ENCODE results near the gene SCLY. TPM values are rescaled to one million over a fixed set of nuclear protein-coding genes. Genes with fewer than 3 reads are reported as not detected.

SCLY gene
- total RNA-seq, 6 experiments from 2014 or later, result 24.4 to 54.2 (median 35.9) TPM

DNA sequence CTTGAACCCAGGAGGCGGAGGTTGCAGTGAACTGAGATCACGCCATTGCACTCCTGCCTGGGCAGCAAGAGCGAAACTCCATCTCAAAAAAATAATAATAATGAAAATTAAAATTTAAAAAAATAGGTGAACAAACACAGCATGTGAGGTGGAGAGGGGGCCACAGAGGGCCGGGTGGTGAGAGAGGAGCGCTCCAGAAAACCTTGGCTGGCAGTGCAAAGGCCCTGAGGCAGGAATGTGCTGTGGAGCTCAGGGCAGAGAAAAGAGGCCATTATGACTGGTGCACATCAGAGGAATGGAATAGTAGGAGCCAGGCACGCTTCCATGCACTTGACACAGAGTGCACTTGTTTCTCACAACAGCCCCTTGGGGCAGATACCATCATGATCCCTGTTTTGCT lies 21.6 kb upstream of the SCLY start:
- WGBS (ENCODE audit: insufficient coverage, low coverage, low lambda C conversion rate, missing lambda C conversion rate), result 95% methylated on average over 5 of the region's 6 CpGs

DNA sequence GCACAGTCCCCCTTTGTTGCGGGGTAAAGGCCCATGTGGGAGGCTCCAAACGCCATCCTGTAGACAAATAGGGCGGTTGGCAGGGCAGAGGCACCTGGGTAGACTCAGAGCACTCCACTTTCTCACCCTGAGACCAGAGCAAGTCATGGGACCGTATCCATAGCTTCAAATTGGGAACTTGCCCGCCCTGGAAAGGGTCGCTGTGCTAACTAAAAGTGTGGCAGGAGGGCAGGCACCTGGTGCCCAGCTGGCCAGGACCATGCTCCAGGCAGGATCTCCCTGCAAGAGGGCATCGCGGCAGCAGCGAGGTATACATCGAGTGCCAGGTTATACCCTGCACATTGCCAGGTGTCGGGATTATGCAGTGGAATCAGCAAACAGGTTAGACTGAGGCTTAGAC lies 20.8 kb upstream of the SCLY start:
- TF ChIP-seq, protein P1, sequence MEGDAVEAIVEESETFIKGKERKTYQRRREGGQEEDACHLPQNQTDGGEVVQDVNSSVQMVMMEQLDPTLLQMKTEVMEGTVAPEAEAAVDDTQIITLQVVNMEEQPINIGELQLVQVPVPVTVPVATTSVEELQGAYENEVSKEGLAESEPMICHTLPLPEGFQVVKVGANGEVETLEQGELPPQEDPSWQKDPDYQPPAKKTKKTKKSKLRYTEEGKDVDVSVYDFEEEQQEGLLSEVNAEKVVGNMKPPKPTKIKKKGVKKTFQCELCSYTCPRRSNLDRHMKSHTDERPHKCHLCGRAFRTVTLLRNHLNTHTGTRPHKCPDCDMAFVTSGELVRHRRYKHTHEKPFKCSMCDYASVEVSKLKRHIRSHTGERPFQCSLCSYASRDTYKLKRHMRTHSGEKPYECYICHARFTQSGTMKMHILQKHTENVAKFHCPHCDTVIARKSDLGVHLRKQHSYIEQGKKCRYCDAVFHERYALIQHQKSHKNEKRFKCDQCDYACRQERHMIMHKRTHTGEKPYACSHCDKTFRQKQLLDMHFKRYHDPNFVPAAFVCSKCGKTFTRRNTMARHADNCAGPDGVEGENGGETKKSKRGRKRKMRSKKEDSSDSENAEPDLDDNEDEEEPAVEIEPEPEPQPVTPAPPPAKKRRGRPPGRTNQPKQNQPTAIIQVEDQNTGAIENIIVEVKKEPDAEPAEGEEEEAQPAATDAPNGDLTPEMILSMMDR (IDR thresholded peaks at IDR 0.05), result no peak
- intact Hi-C loops (cut with DNase I), result no loop called here
- no peak overlapping the region for H3K27ac ChIP-seq
- ATAC-seq (no peak), DNase-seq (no peak)
- 90% methylated on average over 7 of the region's 11 CpGs for WGBS (ENCODE audit: insufficient coverage, low coverage, low lambda C conversion rate, missing lambda C conversion rate)
- no peak overlapping the region for H3K4me3 ChIP-seq
- peaks cover 0 to 46% (median 10%) of the 10 kb centered on the region in 4 donors for H3K36me3 ChIP-seq
- H3K9me3 ChIP-seq, result no peaks in the 10 kb centered on the region
- no peaks in the 10 kb centered on the region for H3K27me3 ChIP-seq
- no peaks in the 10 kb centered on the region for H3K4me1 ChIP-seq

More for the DNA sequence above, 21.6 kb upstream of the SCLY start:
- Histone ChIP-seq H3K36me3 (peaks cover 0 to 46% (median 10%) of the 10 kb centered on the region in 4 donors), H3K9me3 (no peaks in the 10 kb centered on the region), H3K27me3 (no peaks in the 10 kb centered on the region), H3K4me3 (no peak overlapping the region), H3K4me1 (no peaks in the 10 kb centered on the region), H3K27ac (no peak overlapping the region)
- no peak for TF ChIP-seq POLR2A (IDR thresholded peaks at IDR 0.05)
- TF ChIP-seq, protein P1 (IDR thresholded peaks at IDR 0.05), result no peak
- ATAC-seq, result no peak
- DNase-seq, result no peak
- intact Hi-C loops (cut with DNase I), result no loop called here

DNA sequence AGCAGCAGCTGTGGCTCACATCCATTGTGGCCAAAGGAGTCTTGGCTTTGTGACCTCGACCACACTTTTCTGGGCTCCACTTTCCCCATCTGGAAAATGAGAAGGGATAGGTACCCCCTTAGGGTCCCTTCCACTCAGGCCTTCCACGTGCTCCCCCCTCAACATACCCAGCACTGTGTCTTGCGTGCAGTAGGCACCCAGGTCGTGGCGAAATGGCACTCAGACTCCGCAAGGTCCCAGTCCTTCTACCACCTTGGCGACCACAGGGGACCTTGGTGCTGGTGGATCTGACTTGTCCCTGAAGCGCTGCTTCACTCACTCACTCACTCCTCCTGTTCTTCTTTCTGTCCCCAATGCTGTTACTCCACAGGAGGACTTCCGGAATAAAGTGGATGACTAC lies 19.9 kb upstream of the SCLY start:
- Histone ChIP-seq H3K4me1 (no peaks in the 10 kb centered on the region), H3K27me3 (no peaks in the 10 kb centered on the region), H3K4me3 (no peak overlapping the region), H3K36me3 (peaks cover 0 to 46% (median 10%) of the 10 kb centered on the region in 4 donors), H3K27ac (no peak overlapping the region), H3K9me3 (no peaks in the 10 kb centered on the region)
- 100% methylated on average over 2 of the region's 9 CpGs for WGBS (ENCODE audit: insufficient coverage, low coverage, low lambda C conversion rate, missing lambda C conversion rate)
- DNase-seq (no peak), ATAC-seq (peak in 1 of 4 donors; percentile 9)
- no peak for TF ChIP-seq POLR2A (IDR thresholded peaks at IDR 0.05)
- TF ChIP-seq, protein P1 (IDR thresholded peaks at IDR 0.05), result no peak
- intact Hi-C loops (cut with DNase I), result no loop called here

DNA sequence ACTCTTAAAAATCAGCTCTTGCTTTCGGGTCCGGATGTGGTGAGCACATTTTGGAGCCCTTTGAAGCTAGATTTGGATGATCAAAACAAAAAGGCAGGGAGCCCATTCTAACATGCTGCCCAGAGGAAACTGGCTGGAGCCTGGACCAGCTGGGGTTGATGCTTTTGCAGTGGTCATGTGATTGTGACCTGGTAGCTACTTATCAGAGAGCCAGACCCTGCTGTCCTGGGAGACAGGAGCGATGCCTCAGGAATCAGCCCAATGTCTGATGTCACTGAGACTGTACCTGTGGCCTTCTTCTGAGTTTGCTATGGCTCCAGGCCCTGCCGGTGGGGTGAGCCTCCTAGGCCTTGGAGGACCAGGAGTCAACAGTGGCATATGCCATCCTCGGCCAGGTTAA lies 18.7 kb upstream of the SCLY start:
- intact Hi-C loops (cut with DNase I), result no loop called here
- TF ChIP-seq, protein P1 (IDR thresholded peaks at IDR 0.05), result no peak
- TF ChIP-seq POLR2A (IDR thresholded peaks at IDR 0.05), result no peak
- no peak overlapping the region for H3K4me3 ChIP-seq
- 100% methylated on average over 2 of the region's 5 CpGs for WGBS (ENCODE audit: insufficient coverage, low coverage, low lambda C conversion rate, missing lambda C conversion rate)
- no peak overlapping the region for H3K27ac ChIP-seq
- no peaks in the 10 kb centered on the region for H3K27me3 ChIP-seq
- H3K4me1 ChIP-seq, result no peaks in the 10 kb centered on the region
- H3K9me3 ChIP-seq, result no peaks in the 10 kb centered on the region
- DNase-seq (no peak), ATAC-seq (no peak)
- H3K36me3 ChIP-seq, result peaks cover 0 to 38% (median 7%) of the 10 kb centered on the region in 4 donors
